Smooth muscle cell (in vitro differentiated cells): ENCODE results near the gene ANKS4B. TPM values are rescaled to one million over a fixed set of nuclear protein-coding genes. Genes with fewer than 3 reads are reported as not detected.

Experiments
- DNase-seq: peaks from one replicate; lab custom pipeline; 2025; ENCODE audit not compliant: unreplicated experiment; lab: John Stamatoyannopoulos, UW
- H2AFZ ChIP-seq: fragments of 200-600 bp; sonication (generic); 2 replicates; pipeline ENCODE4 v1.6.0; 2016; ENCODE audit warnings: antibody characterized with exemption, low read depth, mild to moderate bottlenecking
- H3F3A ChIP-seq: fragments of 200-600 bp; sonication (generic); 2 replicates; pipeline ENCODE4 v1.6.0; 2017; ENCODE audit warnings: antibody characterized with exemption, low read depth
- H3K27ac ChIP-seq: fragments of 200-600 bp; sonication (generic); 2 replicates; pipeline ENCODE4 v1.5.1; 2016; ENCODE audit warnings: low read depth, mild to moderate bottlenecking
- H3K27me3 ChIP-seq: fragments of 200-600 bp; sonication (generic); 2 replicates; pipeline ENCODE4 v1.6.1; 2016; ENCODE audit warnings: low read depth, mild to moderate bottlenecking
- H3K36me3 ChIP-seq: fragments of 200-600 bp; sonication (generic); 2 replicates; pipeline ENCODE4 v1.5.1; 2016; ENCODE audit warnings: low read depth
- H3K4me1 ChIP-seq: fragments of 200-600 bp; sonication (generic); 2 replicates; pipeline ENCODE4 v1.5.1; 2016; ENCODE audit warnings: low read depth
- H3K4me2 ChIP-seq: fragments of 200-600 bp; sonication (generic); 2 replicates; pipeline ENCODE4 v1.6.0; 2016; ENCODE audit warnings: mild to moderate bottlenecking
- H3K4me3 ChIP-seq: fragments of 200-600 bp; sonication (generic); 2 replicates; pipeline ENCODE4 v1.5.1; 2016; ENCODE audit warnings: mild to moderate bottlenecking
- H3K79me2 ChIP-seq: fragments of 200-600 bp; sonication (generic); 2 replicates; pipeline ENCODE4 v1.6.0; 2016; ENCODE audit warnings: low read depth, mild to moderate bottlenecking
- H3K9ac ChIP-seq: fragments of 200-600 bp; sonication (generic); 2 replicates; pipeline ENCODE4 v1.6.0; 2016; ENCODE audit warnings: low read depth
- H3K9me3 ChIP-seq: fragments of 200-600 bp; sonication (generic); replicated peaks from 2 replicates; pipeline ENCODE4 v1.5.1; 2016; ENCODE audit warnings: low read depth
- H4K20me1 ChIP-seq: fragments of 200-600 bp; sonication (generic); 2 replicates; pipeline ENCODE4 v1.6.0; 2016; ENCODE audit warnings: low read depth
- CTCF ChIP-seq: fragments of 200-600 bp; sonication (generic); IDR thresholded peaks from 2 replicates; pipeline ENCODE4 v1.5.1; 2017; ENCODE audit warnings: borderline replicate concordance, mild to moderate bottlenecking, antibody characterized with exemption; ENCODE audit not compliant: insufficient read depth, poor library complexity, severe bottlenecking
- WGBS: methylation state at CpG from one replicate; pipeline ENCODE4 v1.1.7; 2016; ENCODE audit warnings: low lambda C conversion rate; 5-methylcytosine and 5-hydroxymethylcytosine counted together
- polyA plus RNA-seq: library from polyadenylated mRNA; unstranded; fragments of >200 nt; fragmentation: Nextera tagmentation; extraction: Ambion mirVana; gene quantifications from 2 replicates; pipeline ENCODE4 v1.2.1, GENCODE V29; 2016
- total RNA-seq: library from RNA; depleted of rRNA; stranded (reverse); fragments of >200 nt; gene quantifications from 2 replicates; pipeline ENCODE4 v1.2.3, GENCODE V29; 2014

Gene ANKS4B
- total and polyA plus RNA-seq, 2 experiments from 2014 or later = not detected

- Histone ChIP-seq H4K20me1 (no peaks in the 10 kb centered on the region), H3K79me2 (no peaks in the 10 kb centered on the region), H3K36me3 (no peaks in the 10 kb centered on the region), H3K4me3 (peak overlapping the region; percentile 71), H2AFZ (no peak overlapping the region), H3K4me1 (no peaks in the 10 kb centered on the region), H3K9me3 (no peaks in the 10 kb centered on the region), H3K27ac (peak overlapping the region; percentile 28), H3K9ac (peak overlapping the region; percentile 31), H3K27me3 (peaks cover 6% of the 10 kb centered on the region), H3F3A (peaks cover 3% of the 10 kb centered on the region), H3K4me2 (no peak overlapping the region)
- WGBS = 24% methylated on average over 4 of the region's 4 CpGs
- no peak for DNase-seq
- TF ChIP-seq CTCF = no peak
Observed at GRCh38 chr16:21302898-21303528, 69.5 kb downstream of the ANKS4B start.

Other genes starting within 250 kb of the ANKS4B start
- not detected in 2 replicates for gene DNAH3, start 82.9 kb upstream of the ANKS4B start, total RNA-seq
- not detected in 2 replicates for gene DNAH3, start 82.9 kb upstream of the ANKS4B start, polyA plus RNA-seq
- 21.0 and 40.6 TPM in 2 replicates for gene LDAF1, start 75.0 kb upstream of the ANKS4B start, total RNA-seq
- 14.2 and 16.2 TPM in 2 replicates for gene LDAF1, start 75.0 kb upstream of the ANKS4B start, polyA plus RNA-seq
- gene ZP2, start 22.1 kb upstream of the ANKS4B start, total RNA-seq = not detected in 2 replicates
- not detected in 2 replicates for gene ZP2, start 22.1 kb upstream of the ANKS4B start, polyA plus RNA-seq
- gene CRYM, start 44.6 kb downstream of the ANKS4B start, total RNA-seq = 0.31 TPM in 1 of 2 replicates, not detected in the other
- not detected in 2 replicates for gene CRYM, start 44.6 kb downstream of the ANKS4B start, polyA plus RNA-seq